ENCODE data around the gene CDC23.

DNA sequence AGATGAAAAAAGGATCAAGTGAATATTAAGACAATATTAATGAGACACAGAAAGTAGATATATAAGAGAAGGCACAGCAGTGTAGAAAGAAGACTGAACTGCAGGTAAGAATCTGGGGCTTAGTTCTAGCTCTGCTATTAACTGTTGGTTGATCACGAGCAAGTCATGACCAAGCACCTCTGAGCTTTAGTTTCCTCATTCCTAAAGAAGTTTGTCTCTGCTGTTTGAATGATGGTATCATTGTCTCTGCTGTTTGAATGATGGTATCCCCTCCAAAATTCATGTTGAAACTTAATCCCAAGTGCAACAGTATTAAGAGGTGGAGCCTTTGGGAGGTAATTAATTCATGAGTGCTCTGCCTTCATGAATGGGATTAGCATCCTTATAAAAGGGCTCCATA, 71.4 kb downstream of the CDC23 start:
- TF ChIP-seq POLR2A (IDR thresholded peaks at IDR 0.05) (no peak), CTCF (IDR thresholded peaks at IDR 0.05) (no peak), POLR2AphosphoS5 (IDR thresholded peaks at IDR 0.05; ENCODE audit: insufficient read depth in 1 of 2, low read depth in 1 of 2) (no peak)
